SHP77 treated with DMSO at 0.1 percent for 48 hours (cell line): ENCODE data around the gene ARHGEF10L.
"Not testable (repeated sequence)": the region's sequence is repeated elsewhere in the genome, so short reads cannot be mapped to it uniquely, and the experiment has no call there.

Experiments used
- DNase-seq: peaks from one replicate; lab custom pipeline; 2025; lab: John Stamatoyannopoulos, UW

ARHGEF10L gene

DNA sequence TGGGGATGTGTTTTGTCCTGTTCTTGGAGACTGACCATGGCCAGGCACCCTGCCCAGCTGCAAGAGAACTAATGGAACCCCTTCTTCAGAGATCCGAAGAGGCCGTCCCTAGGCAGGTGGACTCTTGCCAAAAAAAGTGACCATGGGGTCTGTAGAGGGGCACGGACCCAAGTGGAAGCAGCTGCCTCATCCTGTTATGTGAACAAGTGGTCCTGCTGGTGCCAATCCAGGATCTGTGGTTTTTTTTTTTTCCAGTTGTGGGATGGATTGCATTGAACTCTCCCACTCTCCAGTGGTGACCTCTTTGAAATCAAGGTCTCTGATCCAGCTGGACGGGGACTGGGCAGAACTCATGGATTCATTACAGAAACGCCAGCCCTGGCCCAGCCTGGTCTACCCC, 71.2 kb downstream of the ARHGEF10L start:
- DNase-seq, result no peak

GRCh38 chr1:17611991-17612390, 72.5 kb downstream of the ARHGEF10L start:
- no peak for DNase-seq

DNA sequence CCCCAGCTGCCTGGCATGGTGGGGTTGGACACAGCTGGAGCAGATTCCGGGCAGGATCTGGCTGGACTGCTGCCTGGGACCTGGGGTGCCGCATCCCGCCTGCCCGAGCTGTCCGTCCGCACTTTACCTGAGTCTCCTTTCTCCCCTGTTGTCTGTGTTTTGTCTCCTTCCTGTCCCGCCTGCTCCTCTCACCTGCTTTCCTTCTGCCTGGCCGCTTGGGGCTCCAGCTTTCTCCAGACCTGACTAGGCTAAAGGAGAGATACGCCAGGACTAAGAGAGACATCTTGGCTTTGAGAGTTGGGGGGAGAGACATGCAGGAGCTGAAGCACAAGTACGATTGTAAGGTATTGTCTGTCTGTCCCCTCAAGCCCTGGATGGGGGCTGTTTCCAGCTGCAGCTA, 73.3 kb downstream of the ARHGEF10L start:
- no peak for DNase-seq

DNA sequence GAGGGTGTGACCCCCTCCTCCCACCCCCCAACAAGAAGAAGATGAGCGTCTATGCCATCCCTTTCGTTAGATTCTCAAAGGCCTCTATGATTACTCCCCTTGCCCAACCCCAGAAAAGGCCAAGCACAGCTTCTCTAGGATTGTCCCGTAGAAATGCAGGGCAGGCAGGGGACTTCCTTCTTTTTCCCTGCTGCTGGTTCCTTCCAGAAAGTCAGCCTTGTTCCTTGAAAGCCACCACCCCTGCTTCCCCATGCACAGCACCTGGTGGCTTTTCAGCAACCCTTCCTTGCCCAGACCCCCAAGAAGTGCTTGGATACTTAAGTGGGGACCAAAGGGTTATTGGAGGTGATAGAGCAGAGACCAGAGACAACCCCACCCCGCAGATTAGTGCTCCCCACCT, 75.1 kb downstream of the ARHGEF10L start:
- no peak for DNase-seq

- no peak for DNase-seq
Measured at GRCh38 chr1:17615157-17615556, 75.7 kb downstream of the ARHGEF10L start.

DNA sequence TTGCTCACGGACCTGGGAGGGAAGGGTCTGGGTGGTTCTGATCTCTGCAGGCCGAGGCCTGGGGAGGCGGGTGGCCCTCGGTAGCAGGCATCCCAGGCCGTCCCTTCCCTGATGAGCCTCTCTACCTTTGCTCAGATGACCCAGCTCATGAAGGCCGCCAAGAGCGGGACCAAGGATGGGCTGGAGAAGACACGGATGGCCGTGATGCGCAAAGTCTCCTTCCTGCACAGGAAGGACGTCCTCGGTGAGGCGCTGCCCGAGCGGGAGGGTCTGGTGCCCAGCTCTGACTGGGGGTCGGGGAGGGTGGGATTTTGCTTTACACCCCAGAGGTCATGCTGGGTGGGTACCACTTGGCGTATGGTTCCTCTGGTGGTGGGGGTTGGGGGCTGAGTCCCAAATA, 76.5 kb downstream of the ARHGEF10L start:
- no peak for DNase-seq

DNA sequence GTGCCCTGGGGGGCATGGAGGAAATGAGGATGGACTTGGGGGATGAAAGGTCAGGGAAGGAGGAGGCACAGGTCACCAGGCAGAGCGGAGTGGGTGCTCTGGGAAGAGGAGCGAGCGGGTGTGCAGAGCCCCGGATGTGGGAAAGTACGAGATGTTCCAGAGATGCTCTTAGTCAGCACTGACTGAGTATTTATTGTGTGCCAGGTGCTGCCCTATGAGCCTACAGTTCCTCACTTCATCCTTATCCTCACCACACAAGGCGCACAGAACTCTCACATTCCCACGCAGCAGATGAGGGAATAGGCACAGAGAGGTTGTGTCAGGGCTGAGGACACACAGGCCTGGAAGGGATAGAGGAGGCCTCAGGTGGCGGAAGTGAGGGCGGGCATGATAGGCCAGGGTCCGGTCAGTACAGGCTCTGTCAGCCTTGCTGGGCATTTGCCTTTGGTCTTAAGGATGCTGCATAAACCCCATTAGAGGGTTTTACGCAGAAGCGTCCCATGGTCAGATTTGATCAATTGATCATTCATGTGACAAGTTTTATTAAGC, 77.3 kb downstream of the ARHGEF10L start:
- no peak for DNase-seq

DNA sequence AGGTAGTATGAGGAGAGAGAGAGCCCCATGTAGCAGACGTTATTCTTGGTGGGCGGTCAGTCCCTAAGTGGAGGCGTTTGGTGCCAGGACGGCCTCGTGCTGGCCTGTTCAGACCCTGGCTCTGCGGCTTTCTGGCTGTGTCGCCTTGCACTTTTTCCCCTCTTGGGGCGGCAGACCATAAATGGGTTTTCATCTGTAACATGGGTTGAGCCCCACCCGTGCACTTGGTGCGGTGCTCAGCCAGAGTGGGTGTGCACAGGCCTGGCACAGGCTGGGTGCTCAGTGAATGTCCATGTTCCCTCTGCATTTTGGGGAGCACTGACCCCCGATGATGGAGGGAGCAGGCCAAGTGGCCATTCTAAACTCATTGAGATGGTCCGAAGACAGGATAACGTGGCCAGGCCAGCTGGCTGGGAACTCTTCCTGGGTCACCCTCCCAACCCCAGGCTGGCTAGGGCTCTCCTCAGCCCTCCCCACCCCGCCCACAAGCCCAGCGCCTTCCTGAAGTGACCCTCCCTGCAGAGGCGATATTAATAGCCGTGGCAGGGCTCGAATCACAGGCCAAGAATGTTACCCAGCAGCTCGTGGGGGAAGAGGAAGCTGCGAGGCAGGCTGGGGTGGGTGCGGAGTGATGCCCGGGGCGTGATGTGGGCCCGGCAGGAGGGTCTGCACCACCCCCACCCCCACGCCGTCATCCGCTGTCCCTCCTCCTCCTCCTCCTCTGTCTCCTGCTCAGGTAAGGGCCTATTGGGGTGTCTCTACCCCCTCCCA, 78.5 kb downstream of the ARHGEF10L start:
- DNase-seq, result no peak

DNA sequence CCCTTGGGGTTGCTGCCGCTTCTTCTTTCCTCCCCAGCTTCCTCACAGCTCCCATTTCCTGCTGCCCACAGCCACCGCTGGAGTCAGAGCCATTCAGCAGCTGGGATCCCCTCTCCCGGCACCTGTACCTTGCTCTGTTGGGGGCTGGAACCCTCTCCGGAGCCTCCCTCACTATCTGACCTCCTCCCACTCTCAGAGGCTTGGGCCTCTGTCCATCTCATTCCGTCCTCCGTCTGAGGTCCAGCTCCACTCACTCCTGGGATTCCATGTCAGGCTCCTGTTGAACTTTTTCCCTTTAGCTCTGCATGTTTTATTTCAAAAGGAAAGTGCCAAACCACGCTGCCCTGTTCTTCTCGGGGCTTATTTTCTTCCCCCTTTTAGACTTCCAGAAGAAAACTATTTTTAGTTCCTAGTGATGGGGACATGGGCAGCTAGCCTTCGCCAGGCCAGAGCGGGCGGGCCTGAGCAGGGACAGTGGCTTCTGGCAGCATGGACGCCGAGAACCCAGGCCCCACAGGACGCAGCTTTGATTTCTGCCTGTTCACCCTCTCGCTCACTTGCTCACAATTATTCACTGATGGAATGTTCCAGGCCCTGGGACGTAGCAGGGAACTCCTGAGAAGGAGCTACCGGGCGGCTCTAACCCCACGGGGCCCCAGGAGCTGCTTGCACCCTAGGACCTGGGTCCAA, 79.2 kb downstream of the ARHGEF10L start:
- no peak for DNase-seq

DNA sequence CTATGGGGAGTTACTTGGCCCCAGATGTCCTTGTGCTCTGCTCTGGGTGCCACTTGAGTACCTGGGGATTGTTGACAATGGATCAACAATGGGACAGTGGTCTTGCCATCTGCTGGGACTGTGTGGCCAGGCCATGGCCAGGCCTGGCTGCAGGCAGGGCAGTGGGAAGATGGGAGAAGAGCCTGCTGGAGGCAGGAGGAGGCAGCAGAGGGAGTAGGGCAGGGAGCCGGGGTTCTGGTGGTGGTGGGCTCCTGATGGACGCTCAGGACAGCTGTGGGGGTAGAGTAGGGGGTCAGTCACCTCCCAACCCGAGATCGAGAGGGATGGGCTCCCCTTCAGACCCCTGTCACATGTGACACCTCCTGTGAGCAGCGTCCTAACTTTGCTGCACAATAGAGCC, 81.0 kb downstream of the ARHGEF10L start:
- no peak for DNase-seq

- DNase-seq, result no peak
Measured at GRCh38 chr1:17621691-17622090, 82.2 kb downstream of the ARHGEF10L start.

- no peak for DNase-seq
Measured at GRCh38 chr1:17622823-17623222, 83.3 kb downstream of the ARHGEF10L start.

- DNase-seq, result no peak
Measured at GRCh38 chr1:17624611-17625233, 85.2 kb downstream of the ARHGEF10L start.

GRCh38 chr1:17627239-17628052, 87.9 kb downstream of the ARHGEF10L start:
- no peak for DNase-seq

DNA sequence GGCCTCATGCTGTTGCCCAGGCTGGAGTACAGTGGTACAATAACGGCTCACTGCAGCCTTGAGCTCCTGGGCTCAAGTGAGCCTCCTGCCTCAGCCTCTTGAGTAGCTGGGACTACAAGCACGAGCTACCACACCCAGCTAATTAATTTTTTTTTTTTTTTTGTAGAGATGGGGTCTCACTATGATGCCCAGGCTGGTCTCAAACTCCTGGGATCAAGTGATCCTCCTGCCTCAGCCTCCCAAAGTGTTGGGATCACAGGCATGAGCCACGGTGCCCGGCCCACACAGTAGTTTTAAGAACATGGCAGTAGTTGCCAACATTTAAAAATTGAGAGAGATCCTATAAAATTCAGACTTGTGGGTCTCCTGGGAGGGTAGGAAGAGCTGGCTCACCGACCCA, 89.5 kb downstream of the ARHGEF10L start:
- not testable (repeated sequence) for DNase-seq

- DNase-seq, result no peak
Measured at GRCh38 chr1:17629460-17629859, 90.0 kb downstream of the ARHGEF10L start.

DNA sequence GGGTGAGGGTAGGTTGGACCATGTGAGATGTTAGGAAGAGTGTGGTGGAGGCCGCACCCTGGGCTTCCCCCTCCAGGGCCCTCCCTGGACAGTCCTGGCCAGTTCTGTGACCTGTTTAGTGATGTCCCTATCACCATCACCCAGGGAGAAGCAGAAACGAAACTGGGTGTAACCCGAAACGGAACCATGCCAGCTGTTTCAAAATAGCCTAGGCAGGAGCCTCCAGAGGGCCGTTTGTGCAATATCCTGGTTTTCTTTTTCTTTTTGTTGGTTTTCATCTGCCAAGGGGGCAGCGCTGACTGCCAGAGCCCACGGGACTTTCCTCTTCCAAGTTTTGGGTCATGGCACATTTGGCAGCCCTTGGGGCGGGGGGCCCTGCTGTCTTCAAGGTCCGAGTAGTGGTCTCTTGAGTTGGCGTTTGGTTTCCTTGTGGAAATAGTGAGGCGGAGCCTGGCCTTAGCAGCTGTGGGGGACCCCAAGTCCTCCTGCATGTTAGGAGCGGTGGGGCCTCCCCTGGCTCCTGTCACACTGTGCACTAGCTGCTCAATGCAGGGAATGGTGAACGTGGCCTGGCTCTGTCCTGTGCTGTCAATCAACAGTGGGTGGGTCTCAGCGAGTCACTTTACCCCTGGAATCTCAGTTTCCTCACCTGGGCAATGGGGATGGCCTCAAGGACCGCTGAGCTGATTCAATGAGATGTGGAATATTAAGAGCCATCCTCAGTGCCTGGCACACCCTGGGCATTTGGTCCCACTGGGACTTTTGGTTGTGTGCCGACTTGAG, 90.7 kb downstream of the ARHGEF10L start:
- DNase-seq, result no peak

- DNase-seq, result no peak
Measured at GRCh38 chr1:17630986-17631385, 91.5 kb downstream of the ARHGEF10L start.

DNA sequence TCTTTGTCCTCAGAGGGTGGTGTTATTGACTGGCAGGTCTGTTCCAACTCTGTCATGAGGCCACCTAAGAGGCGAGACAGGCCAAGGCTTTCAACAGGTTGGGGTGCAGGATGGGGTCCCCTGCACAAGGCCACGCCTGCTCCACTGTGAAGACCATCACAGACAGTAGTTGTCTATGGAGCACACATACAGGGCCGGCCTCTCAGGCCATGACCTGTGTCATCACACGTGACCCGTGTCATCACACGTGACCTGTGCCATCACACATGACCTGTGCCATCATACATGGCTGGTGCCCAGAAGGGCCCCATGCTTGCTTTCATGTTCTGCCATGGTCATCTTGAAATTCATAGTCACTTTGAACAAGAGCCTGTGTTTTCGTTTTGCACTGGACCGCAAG, 91.9 kb downstream of the ARHGEF10L start:
- DNase-seq, result no peak

- no peak for DNase-seq
Measured at GRCh38 chr1:17632106-17632505, 92.6 kb downstream of the ARHGEF10L start.

- no peak for DNase-seq
Measured at GRCh38 chr1:17632541-17633184, 93.2 kb downstream of the ARHGEF10L start.
